HG02571 (cell line): Measurements from ENCODE around the gene TUBB3.
"Not testable (repeated sequence)": the region's sequence is repeated elsewhere in the genome, so short reads cannot be mapped to it uniquely, and the experiment has no call there.

Source experiments
- ATAC-seq: cut with Tn5 transposase; IDR thresholded peaks from one replicate; pipeline ENCODE4 v1.9.1; 2021; ENCODE audit warnings: mild to moderate bottlenecking, moderate library complexity; ENCODE audit not compliant: unreplicated experiment

TUBB3 gene

DNA sequence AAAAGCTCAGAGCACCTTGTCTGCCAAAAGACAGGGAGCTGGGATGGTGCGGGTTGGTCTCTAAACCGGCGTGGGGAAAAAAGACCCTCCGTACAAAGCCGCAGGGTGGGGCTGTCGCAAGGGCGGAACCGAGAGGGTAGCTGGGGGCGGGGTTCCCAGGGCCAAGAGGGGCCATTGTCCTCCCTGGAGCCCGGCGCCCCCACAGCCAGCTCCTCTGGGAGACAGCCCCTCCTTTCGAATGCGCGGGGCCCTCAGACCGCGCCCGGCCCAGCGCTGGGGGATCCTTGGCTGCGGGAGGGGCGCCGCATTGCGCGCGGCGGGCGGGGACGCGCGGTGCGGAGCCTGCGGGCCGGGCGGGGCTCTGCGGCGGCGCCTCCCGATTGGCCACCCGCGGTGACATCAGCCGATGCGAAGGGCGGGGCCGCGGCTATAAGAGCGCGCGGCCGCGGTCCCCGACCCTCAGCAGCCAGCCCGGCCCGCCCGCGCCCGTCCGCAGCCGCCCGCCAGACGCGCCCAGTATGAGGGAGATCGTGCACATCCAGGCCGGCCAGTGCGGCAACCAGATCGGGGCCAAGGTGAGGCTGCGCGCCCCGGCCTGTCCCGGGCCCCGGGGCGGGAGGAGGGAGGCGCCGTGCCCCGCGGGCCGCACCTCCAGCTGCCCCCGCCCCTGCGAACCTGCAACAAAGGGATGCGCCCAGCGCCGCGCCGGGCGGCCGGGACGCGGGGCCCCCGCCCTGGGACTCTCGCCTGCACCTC is at the start of gene TUBB3:
TSS of gene TUBB3 (plus strand) at position 459 of the 756 bp plus-strand sequence. CDS start at position 519, 60 bp downstream.
- no peak for ATAC-seq

DNA sequence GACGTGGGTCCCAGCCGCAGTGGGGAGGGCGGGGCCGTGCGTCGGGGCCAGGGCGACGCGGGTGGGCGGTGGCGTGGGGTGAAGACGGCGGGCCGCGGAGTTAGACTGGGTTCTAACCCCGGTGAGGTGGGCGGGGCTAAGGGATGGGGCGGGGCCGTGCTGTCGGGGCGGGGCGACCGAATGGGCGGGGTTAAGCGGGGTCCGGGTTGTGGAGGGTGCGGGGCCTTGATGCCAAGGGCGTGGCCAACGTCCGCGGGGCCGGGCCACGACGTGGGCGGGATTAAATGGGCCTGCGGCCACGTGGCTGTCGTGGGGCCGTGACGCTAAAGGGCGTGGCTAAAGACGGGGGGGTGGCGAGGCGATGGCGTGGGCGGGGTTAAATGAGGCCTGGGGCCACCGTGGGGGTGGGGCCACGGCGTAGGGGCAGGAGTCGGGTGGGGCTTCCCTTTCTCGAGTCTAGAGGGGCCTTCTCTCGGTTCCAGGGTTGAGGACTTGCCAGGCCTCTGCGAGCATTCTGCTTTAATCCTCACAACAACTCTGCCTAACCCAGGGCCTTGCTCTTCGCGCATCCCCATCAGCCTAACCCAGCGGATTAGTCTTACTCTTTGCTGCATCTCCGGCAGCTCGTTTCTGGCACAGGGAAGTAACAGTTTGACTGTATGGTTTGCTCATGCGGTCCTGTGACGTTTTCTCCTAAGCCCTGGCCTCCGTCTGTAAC is 49.0 kb upstream of the TUBB3 start:
- ATAC-seq: peak; percentile 53

DNA sequence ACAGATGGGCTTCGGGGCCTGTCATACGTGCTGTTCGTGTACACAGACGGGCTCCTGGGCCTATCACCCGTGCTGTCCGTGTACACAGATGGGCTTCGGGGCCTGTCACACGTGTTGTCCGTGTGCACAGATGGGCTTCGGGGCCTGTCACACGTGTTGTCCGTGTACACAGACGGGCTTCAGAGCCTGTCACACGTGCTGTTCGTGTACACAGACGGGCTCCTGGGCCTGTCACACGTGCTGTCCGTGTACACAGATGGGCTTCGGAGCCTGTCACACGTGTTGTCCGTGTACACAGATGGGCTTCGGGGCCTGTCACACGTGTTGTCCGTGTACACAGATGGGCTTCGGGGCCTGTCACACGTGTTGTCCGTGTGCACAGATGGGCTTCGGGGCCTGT is 44.0 kb upstream of the TUBB3 start:
- ATAC-seq: not testable (repeated sequence)

DNA sequence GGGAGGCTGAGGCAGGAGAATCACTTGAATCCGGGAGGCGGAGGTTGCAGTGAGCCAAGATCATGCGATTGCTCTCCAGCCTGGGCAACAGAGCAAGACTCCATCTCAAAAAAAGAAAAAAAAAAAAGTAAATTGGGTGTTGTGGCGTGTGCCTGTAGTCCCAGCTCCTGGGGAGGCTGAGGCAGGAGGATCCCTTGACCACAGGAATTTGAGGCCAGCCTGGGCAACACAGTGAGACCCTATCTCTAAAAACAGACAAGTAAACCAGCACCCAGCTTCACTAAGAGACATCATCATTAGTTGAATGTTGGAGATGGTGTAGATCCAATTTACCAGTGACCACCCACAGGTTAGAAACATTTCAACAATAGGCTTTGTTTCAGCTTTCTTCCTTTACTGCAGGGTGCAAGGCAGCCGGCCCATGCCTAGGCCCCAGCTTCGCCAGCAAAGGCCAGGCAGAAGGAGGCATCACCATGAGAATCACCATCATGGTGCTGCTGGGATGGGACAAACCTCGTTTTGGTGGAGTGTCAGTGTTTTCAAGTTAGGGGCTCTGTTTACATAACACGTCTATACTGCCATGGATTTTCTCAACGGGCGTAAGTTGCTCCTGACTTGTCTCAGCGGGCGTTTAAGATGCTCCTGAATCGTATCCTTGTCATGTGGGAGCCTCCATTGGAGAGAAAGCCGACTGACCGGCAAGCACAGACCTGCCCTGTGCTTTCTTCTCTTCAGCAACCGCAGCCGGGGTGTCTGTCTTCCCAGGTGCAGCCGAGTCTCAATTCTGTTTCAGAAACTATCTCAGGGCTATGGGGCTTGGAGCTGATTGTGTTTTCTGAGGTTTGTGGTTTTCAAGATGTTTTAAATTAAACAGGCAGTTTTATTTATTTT is 42.4 kb upstream of the TUBB3 start:
- no peak for ATAC-seq

DNA sequence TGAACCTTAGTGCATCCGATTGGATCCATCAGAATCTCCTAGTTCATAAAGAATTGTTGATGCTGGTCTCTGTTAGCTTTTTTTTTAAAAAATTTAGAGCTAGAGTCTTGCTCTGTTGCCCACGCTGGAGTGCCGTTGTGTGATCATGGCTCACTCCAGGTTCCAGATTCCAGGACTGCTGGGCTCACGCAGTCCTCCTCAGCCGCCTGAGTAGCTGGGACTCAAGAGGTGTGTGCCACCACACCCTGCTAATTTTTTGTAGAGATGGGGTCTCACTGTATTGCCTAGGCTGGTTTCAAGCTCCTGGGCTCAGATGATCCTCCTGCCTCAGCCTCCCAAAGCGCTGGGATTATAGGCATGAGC is 41.8 kb upstream of the TUBB3 start:
- no peak for ATAC-seq

DNA sequence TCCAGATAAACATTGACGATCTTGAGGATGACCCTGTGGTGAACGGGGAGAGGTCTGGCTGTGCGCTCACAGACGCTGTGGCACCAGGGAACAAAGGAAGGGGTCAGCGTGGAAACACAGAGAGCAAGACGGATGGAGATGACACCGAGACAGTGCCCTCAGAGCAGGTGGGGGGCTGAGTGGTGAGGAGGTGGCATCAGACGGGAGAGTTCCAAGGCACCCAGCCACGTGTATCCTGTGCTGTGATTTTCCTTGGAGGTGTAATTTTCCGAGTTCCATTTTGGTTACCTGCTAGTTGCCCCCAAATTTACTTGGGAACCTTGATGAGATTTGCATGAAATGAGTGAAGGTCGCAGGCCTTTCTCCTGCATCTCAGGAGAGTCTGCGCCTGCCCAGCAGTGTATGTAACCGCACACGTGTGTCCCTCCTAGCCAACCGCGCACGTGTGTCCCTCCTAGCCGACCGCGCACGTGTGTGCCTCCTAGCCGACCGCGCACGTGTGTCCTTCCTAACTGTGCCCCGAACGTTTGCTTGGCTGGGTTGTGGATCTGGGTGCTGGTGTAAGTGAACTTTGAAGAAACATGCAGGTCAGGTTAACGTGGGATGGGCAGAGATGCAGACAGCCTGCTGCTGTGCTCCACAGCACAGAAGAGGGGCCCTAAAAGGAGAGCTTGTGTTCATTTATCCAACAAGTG is 39.6 kb upstream of the TUBB3 start:
- ATAC-seq: no peak

DNA sequence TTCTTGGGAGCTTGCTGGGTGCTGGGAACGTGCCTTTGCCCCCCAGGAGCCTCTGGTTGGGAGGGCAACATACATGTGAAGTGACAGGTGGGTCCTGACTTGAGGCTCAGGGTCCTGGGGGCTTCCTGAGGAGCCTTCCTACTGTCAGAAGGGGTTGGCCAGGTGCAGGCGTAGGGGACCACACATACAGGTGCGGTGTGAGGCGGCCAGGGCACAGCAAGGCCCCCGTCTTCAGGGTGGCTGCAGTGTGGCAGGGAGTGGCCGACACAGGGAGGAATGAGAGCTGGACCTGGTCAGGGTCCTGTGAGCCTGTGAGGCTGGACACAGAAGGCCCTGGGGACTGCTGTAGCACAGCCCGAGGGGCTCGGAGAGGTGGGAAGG is 39.1 kb upstream of the TUBB3 start:
- no peak for ATAC-seq

DNA sequence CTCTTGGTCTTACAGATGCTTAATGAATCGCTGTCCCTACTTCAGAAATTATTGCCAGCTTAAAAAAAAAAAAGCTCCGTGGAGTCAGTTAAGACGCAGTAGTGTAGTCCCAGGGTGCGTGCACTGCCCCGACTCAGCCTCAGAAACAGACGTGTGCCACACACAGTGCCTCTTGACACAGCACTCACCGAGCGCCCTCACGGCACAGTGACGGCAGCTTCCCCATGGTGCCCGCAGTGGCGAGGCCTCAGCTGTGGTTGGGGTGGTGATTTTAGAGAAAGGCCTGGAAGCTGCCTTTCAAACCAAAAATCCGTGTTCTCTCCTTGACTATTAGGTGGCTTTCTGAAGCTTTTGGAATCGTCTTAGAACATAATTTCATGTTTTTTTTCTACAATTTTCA is 35.9 kb upstream of the TUBB3 start:
- ATAC-seq: no peak

DNA sequence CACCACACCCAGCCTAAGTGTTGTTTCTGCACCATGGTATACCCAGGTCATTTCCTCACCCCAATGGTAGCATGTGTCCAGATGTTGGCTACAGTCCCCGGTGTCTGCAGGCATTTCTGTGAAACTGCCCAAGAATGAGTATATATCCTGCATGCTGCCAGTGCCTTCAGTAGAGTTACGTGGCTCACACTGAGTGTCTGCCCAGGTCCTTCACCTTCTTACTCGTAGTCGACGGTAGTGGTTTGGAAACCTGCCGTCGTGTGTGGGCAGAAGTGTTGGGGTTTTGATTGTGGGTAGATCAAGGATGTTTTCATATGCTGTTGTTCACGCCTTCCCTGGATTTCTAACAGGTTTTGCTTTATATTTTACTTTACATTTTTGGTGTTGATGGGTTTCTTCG is 32.9 kb upstream of the TUBB3 start:
- no peak for ATAC-seq

DNA sequence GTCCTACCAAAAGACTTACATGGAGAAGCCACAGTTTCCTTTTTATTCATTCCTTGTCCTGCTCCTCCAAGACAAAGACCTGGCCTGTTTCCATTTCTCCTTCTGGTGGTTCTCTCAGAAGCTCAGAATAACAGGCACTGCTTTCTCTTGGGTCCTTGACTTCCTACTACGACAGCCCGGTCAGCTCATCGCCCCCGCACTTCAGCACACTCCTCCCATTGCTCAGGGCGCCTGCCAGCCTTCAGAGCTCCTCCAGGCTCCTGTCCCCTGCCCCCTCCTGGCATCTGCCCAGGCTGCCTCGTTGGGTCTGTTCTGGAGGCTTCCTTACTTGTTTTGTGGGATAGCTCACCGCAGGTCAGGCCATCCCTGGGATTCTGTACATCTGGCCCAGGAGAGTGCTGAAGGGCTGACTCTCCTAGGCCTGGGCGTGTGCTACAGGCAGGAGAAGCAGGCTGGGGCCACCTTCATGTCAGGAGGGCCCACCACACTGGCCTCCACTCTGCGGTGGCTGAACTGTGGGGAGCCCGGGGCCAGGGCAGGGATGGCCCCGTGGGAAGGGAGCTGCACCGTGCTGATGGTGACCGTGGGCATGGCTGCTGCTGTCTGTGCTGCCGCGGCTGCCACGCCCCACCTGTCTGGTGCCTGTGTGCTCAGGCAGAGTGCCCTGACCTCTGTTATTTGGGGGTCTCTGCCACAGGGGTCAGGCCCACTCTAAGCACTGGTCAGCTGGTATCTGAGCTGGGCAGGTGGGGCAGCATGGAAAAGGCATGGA is 32.1 kb upstream of the TUBB3 start:
- no peak for ATAC-seq

DNA sequence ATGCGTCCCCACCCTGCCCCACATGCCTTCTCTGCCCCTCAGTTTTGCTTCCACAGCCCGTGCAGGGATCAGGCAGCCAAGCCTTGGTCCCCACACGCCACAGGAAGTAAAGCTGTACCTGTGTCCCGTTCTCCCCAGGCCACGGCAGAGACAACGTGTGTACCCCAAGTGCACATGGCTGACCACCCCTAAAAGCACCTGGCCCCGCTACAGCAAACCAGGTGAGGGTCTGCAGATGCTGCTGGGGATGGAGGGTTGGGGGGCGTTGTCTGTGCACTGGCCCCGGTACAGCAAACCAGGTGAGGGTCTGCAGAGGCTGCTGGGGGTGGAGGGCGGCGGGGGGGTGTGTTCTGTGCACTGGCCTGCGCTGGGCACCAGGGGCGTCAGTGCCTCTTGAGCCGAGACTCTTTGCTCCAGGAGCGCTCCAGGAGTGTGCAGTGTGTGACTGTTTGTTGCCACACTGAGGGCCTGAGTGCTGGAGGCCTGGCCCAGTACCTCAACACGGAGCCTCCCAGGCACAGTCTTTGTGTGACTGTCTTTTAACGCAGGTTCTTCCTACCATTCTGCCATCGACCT is 31.0 kb upstream of the TUBB3 start:
- no peak for ATAC-seq

DNA sequence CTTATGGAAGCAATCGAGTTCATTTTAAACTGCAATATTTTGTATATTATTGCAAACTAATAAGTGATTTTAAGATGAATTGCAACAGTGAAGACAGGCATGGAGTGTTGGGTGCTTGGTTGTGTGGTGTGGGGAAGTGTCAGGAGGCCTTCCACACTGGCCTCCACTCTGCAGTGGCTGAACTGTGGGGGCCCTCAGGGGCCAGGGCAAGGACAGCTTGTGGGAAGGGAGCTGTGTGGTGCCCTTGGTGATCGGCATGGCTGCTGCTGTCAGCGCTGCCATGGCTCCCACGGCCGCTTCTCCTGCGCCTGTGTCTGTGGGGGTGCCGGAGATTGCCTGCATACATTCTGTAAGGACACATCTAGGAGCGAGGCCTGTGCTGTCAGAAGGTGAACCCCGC is 30.5 kb upstream of the TUBB3 start:
- no peak for ATAC-seq

DNA sequence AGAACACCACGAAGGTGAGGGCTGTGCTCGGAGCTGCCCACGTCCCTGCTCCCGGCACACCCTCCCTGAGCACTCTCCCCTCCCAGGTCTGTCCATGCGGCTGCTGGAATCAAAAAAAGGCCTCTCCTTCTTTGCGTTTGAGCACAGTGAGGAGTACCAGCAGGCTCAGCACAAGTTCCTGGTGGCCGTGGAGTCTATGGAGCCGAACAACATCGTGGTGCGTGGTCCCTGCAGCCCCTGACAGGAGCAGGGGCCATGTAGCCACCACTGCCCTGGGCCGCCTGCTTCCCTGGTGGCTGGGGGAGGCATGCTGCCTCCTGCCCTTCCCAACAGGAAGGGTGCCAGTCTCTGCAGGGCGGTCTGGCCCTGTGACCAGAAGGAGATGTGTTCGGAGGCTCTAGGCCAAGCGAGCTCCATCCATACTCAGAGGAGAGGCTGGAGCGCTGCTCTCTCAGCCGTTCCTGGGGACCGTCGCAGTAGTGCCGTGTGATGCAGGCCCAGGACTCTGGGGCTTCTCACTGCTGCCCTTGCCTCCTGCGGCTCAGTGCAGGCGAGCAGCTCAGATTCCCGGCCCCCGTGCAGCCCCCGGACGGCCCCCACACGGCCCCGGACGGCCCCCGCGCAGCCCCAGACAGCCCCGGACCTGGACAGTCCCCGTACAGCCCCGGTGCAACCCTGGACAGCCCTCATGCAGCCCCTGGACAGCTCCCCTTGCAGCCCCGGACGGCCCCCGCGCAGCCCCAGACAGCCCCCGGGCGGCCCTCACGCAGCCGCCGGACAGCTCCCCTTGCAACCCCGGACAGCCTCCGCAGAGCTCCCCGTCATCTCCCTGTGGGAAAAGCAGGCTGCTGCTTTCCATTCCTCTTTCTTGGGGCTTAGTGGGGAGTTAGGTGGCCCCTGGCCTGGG is 29.2 kb upstream of the TUBB3 start:
- no peak for ATAC-seq

DNA sequence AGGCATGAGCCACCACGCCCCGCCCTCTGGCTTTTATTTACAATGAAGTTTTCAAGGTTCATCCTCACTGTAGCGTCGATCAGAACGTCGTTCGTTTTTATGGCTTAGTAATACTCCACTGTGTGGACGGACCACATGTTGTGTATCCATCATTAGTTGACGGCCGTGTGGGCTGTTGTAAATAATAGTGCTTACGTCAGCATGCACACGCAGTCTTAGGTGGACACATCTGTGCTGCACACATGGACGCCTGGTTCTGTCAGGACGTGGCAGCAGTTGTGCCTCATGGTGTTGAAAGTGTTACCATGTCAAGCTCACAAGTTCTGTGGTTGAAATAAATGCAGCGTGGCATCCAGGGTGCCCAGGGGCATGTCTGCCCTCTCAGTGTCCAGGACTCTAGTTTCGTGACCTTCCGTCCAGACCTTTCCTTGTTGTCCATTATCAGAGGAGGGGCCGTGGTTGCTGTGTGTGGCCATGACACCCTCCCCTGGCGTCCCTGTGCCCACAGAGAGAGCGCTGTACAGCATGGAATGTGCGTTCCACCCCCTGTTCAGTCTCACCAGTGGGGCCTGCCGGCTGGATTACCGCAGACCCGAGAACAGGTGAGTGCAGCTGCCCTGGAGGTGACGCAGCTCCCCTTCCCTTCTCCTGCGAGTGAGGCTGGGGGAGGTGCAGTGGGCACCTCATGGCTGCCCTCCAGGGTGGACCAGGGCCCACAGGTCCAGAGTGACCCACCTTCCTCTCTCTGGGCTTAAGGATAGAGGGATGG is 27.5 kb upstream of the TUBB3 start:
- no peak for ATAC-seq

DNA sequence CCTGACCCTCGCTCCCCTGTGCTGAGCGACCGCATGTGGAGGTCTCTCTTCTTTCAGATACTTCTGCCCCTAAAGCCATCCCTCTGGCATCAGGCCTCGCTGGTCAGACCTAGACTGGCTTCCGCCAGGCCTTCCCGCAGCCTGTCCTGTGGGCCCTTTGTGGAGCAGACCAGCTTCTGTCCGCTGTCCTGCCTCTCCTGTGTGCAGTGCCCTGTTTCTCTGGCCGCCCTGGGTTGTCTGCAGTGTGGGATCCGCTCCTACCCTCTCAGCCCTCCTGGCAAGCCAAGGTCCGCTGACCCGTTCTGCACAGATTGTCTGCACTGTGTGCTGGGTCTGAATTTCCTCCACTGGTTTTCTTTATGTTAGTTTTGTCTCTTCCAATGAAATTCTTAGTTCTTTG is 25.9 kb upstream of the TUBB3 start:
- no peak for ATAC-seq

DNA sequence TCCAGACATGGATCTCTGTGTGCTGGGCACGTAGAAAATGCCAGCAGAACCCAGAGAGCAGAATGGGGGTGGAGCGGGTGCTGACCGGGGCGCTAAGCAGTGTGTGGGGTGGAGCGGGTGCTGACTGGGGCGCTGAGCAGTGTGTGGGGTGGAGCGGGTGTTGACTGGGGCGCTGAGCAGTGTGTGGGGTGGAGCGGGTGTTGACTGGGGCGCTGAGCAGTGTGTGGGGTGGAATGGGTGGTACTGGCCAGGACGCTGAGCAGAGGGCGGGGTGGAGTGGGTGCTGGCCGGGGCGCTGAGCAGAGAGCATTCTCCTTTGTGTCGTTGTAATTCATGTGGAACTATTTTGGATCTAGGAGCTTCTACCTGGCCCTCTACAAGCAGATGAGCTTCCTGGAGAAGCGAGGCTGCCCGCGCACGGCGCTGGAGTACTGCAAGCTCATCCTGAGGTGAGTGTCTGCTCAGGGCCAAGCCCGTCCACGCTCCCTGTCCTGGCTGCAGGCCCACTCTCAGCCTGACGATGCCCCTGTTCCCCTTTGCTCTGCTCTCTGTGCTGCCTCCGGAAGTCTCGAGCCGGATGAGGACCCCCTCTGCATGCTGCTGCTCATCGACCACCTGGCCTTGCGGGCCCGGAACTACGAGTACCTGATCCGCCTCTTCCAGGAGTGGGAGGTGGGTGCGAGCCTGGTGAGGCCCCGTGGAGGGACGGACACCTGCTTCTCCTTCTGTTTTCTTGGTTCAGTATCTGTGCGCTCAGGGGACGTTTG is 24.8 kb upstream of the TUBB3 start:
- no peak for ATAC-seq

DNA sequence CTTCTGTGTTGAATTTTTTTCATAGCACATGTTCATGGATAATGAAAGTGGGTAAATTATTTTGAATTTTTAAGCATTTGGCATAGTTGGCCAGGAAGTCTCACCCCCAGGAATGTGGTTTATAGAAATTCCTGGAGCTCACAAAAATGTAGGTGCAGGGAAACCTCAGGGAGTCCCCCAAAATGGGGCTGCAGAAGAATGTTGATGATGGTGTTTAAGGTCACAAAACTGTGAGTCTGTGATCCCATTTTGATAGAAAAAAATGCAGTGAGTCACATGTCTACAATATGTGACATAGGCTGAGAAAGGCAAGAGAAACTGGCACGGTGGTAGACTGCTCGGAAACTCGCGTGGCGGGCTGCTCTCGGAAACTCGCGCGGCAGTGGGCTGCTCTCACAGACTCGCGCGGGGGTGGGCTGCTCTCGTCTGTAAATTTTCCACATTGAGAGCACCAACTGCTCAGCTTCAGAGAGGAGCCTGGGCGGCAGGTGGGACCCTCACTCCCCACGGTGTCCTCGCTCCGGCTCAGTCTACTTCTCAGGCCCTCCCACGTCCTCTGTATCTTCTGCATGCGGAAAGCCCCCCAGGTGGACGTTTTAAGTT is 23.2 kb upstream of the TUBB3 start:
- ATAC-seq: no peak
